HG02798 (cell line): Measurements from ENCODE around the gene RAD51B.
"Not testable (repeated sequence)": the region's sequence is repeated elsewhere in the genome, so short reads cannot be mapped to it uniquely, and the experiment has no call there.

ENCODE experiments used
- ATAC-seq: cut with Tn5 transposase; IDR thresholded peaks from one replicate; pipeline ENCODE4 v1.9.1; 2021; ENCODE audit warnings: mild to moderate bottlenecking; ENCODE audit not compliant: unreplicated experiment, poor library complexity

Gene RAD51B

GRCh38 chr14:67941456-67942018 lies 122.0 kb downstream of the RAD51B start:
- no peak for ATAC-seq

GRCh38 chr14:67942080-67942710 lies 122.6 kb downstream of the RAD51B start:
- ATAC-seq = no peak

- no peak for ATAC-seq
These were observed 124.4 kb downstream of the RAD51B start for GRCh38 chr14:67943947-67944346.

- no peak for ATAC-seq
These were observed 125.0 kb downstream of the RAD51B start for GRCh38 chr14:67944605-67945004.

GRCh38 chr14:67949771-67950170 lies 130.2 kb downstream of the RAD51B start:
- no peak for ATAC-seq

GRCh38 chr14:67950386-67950785 lies 130.8 kb downstream of the RAD51B start:
- ATAC-seq = no peak

GRCh38 chr14:67951529-67952135 lies 132.1 kb downstream of the RAD51B start:
- no peak for ATAC-seq

- no peak for ATAC-seq
These were observed 132.8 kb downstream of the RAD51B start for GRCh38 chr14:67952381-67952780.

GRCh38 chr14:67952786-67953185 lies 133.2 kb downstream of the RAD51B start:
- ATAC-seq = no peak

GRCh38 chr14:67955261-67955660 lies 135.7 kb downstream of the RAD51B start:
- no peak for ATAC-seq

- ATAC-seq = no peak
These were observed 138.4 kb downstream of the RAD51B start for GRCh38 chr14:67957946-67958345.

- no peak for ATAC-seq
These were observed 142.1 kb downstream of the RAD51B start for GRCh38 chr14:67961676-67962075.

GRCh38 chr14:67962215-67962644 lies 142.7 kb downstream of the RAD51B start:
- no peak for ATAC-seq

GRCh38 chr14:67963545-67963944 lies 144.0 kb downstream of the RAD51B start:
- no peak for ATAC-seq

GRCh38 chr14:67963960-67964812 lies 144.6 kb downstream of the RAD51B start:
- no peak for ATAC-seq

GRCh38 chr14:67965696-67966095 lies 146.1 kb downstream of the RAD51B start:
- no peak for ATAC-seq

- ATAC-seq = no peak
These were observed 147.6 kb downstream of the RAD51B start for GRCh38 chr14:67967206-67967605.

- not testable (repeated sequence) for ATAC-seq
These were observed 148.4 kb downstream of the RAD51B start for GRCh38 chr14:67967970-67968369.

- no peak for ATAC-seq
These were observed 151.3 kb downstream of the RAD51B start for GRCh38 chr14:67970923-67971322.

- no peak for ATAC-seq
These were observed 152.3 kb downstream of the RAD51B start for GRCh38 chr14:67971627-67972625.
